GM20431 (cell line): Measurements from ENCODE around the gene KAT6B.
"Not testable (repeated sequence)": the region's sequence is repeated elsewhere in the genome, so short reads cannot be mapped to it uniquely, and the experiment has no call there.

ENCODE experiments used
- in situ Hi-C: fragments of 300-500 bp; cut with MseI, MboI; formaldehyde crosslinking; loops from one replicate; pipeline ENCODE4 v1.15.0; 2020; ENCODE audit warnings: low sequenced_read_pairs; ENCODE audit not compliant: unreplicated experiment

Gene KAT6B

GRCh38 chr10:75049316-75050148, 223.1 kb downstream of the KAT6B start:
- in situ Hi-C loops, result no loop called here

DNA sequence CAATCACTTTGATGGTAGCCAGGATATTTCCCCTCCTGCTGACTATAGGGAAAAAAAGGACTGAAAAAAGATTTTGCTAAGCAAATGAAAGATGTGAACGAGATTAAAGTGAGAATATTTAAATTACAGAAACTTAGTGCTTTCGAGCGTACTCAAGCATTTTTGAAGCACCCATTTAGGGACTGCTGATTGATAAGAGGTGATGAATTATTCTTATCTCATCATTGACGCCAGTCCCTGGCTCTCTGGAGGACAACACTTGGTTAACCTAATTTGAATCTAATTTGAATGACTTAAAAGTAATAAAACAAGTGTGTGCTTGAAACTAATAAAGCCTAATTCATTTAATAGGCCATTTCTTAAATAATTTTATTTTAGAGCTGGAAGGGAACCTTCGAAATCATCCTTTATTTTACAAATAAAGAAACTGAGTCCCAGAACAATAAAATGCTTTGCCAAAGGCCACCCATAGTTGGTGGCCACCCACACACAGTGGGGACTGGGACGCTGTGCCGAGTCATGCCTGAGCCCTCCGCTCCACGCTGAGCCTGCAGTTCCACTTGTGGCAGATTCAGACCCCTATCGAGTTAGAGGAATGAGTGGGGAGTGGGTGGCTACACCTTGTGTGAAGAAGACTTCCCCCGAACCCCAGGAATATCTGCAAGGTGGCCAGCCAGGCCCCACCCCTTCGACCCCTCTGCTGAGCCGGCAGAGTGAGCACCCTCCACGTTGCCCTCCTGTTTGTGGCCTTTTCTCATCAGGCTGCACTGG, 223.9 kb downstream of the KAT6B start:
- in situ Hi-C loops, result no loop called here

DNA sequence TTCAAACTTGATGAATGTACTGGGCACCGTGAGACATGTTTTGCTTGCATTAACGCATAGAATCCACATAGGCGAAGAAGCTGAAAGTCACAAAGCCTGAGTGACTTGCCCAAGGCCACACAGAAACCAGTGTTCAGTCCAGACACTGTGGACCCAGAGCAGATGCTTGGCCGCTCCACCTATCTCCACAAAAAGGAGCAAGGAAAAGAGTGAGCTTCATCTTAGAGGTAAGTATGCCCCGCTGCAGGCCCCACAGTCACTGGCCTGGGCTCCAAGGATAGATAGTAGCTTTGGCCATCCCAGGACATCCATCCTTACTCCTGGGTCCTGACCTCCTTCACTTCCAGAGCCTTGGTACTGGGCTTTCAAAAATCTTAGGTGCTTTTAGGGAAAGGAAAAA, 224.9 kb downstream of the KAT6B start:
- in situ Hi-C loops, result no loop called here

DNA sequence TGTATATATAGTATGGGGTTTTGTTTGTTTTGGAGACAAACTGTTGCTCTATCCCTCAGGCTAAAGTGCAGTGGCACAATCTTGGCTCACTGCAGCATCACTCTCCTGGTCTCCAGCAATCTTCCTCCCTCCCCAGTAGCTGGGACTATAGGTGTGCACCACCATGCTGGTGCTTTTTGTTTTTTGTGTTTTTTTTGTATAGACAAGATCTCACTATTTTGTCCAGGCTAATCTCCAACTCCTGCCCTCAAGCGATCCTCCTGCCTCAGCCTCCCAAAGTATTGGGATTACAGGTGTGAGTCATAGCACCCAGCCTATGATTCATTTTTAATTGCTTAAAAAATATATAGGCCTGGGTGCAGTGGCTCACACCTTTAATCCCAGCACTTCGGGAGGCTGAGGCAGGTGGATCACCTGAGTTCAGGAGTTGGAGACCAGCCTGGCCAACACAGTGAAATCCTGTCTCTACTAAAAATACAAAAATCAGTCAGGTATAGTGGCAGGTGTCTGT, 229.6 kb downstream of the KAT6B start:
- in situ Hi-C loops, result not testable (repeated sequence)

DNA sequence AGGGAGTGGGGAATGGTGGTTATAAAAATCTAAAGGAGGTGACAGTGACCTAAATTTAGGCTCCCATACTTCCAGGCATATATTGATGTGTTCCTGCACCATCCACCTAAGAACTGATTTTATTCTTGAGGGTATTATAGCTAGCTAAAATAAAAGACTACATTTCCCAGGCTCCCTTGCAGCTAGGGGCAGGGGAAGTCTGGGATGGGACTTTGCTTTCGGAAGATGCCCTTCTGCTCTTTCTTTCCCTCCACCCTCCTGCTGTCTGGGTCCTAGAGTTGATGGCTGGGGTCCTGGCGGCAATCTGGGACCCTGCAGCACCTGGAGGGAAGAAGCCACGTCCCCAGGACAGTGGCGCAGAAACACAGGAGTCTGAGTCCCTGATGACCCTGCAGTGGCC, 231.3 kb downstream of the KAT6B start:
- in situ Hi-C loops, result no loop called here

- in situ Hi-C loops, result no loop called here
Measured at GRCh38 chr10:75058161-75058560, 231.8 kb downstream of the KAT6B start.

DNA sequence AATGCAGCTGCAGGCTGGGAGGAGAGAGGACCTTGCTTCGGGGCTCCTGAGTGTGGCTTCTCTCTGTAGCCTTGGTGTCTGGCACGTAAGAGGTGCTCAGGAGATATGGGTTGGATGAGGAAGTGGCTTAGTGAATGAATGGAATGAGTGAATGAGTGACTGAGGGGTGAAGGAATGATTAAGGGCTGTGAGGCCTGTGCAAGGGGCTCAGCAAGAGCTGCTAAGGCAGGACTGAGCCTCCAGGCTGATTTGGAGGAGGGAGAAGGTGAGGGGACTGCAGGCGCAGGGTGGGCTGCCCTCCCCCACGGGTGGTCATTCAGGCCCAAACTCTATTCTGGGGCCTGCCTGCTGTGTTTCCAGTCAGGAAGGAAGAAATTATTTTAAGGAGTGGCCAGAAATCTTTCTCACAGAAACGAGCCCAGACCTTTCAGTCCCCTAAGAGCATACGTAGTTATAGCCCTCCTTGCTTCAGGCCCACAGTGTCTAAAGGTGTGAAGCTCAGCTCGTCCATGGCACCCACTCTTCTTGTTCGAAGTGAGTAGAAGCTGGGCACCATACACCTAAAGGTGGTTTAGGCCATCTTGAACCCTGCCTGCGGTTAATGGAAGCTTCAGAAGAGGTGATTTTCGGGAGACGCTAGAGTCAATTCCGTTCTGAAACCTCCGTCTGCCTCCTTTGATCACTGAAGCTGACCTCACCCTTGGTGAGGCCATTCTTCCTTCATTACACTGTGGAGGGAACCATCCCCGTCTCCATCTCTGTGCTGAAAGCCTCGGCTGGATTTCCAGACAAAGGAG, 235.5 kb downstream of the KAT6B start:
- in situ Hi-C loops, result no loop called here

DNA sequence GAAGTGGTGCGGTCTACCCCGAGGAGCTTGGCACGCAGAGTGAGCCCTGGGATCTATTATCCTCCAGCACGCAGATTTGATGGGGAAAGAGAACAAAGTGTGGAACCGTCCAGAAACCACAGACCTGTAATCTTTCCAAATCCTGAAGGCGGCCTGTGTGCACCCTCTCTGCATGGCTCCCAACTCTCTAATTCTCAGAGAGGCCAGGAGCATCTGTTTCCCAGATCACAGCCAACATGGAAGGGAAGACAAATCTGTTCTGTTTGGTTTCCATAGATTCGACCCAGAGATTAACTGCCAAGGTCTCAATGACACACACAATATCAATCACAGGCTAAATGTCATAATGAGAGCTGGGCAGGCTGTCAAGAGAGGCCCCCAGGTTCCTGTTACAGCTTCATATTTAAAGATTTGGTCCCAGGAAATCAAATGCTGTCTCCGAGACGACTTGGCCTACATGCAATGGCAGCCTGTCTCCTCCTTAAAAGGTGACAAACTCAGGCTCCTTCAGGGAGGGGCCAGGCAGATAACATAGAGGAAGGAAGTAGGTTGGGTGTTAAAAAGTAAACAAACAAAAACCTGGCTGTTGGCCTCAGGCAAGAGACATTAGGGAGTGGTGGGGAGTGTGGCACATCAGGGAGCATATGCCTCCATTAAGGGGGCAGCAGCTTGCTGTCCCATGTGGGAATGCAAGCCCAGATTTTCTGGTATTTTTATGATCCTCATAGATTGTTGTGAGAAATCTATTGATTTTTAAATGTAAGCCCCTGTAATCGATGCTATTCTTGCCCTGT, 236.3 kb downstream of the KAT6B start:
- in situ Hi-C loops, result no loop called here

DNA sequence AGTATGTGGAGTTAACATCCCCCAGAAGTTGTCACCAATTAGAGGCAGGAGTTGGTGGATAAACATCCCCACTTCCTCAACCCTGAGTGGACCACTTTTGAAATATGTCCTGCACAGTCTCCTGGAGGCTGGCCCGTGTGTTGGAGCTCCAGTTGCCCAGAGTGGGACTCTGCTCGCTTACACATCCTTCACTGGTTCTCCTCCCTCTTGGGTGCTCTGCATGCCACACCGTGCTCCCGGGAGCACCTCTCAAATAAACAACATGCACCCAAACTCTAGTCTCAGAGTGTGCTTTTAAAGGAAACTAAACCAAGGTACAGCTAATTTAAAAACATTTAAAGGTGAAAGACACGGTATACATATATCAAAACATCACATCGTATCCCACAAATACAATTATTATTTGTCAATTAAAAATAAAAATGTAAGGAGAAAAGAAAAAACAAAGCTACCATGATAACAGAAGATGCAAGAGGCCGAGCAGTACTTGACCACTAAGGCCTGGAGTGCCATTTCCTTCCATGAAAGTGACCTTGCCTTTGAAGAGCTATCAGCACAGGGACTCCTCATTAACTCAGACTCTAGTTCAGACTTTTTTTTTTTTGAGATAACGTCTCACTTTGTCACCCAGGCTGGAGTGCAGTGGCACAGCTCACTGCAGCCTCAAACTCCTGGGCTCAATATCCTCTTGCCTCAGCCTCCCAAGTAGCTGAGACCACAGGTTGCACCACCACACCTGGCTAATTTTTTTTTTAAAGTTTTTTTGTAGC, 237.2 kb downstream of the KAT6B start:
- in situ Hi-C loops, result no loop called here

GRCh38 chr10:75065076-75065475, 238.7 kb downstream of the KAT6B start:
- in situ Hi-C loops, result no loop called here

- in situ Hi-C loops, result no loop called here
Measured at GRCh38 chr10:75066271-75066670, 239.9 kb downstream of the KAT6B start.

GRCh38 chr10:75067272-75067671, 240.9 kb downstream of the KAT6B start:
- in situ Hi-C loops, result no loop called here

- in situ Hi-C loops, result no loop called here
Measured at GRCh38 chr10:75068523-75068922, 242.1 kb downstream of the KAT6B start.

DNA sequence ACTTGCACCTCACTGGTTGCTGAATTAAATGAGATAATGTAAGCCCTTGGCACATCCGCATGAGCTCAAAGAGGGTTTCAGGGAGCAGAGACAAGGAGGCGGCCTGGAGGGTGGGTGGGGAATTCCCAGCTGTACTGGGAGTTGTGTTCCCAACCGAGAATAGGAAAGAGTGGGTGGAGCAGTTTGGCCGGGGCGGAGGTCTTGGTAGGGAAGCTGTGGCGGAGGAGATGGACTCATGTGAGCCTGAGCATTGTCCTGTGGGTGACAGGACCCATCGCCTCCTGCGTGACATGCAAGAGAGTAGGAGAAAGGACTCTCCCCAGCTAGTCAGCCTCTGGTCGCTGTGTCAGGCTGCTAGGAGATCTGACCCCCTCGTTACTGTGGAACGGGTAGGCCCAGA, 244.1 kb downstream of the KAT6B start:
- in situ Hi-C loops, result no loop called here

DNA sequence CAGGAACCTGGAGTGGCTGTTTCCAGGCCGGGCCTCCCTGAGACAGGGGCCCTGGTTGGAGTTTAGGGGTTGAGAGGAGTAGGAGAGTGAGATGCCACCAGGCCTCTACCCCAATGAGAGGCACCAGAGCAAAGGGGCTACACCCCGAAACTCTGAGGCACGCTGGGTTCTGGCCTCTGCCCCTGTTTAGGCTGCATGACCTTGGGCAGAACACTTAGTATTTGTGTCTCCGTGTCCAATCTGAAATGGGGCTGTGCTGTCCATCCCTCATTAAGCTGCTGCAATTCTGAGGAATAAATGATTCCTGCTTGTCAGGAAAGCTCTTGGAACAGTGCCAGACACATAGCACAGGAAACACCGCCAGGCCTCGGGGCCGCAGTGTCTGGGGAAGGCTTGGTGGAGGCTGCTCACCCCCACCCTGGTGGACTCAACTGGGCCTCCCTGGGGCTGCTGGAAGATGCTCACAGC, 244.6 kb downstream of the KAT6B start:
- in situ Hi-C loops, result no loop called here

DNA sequence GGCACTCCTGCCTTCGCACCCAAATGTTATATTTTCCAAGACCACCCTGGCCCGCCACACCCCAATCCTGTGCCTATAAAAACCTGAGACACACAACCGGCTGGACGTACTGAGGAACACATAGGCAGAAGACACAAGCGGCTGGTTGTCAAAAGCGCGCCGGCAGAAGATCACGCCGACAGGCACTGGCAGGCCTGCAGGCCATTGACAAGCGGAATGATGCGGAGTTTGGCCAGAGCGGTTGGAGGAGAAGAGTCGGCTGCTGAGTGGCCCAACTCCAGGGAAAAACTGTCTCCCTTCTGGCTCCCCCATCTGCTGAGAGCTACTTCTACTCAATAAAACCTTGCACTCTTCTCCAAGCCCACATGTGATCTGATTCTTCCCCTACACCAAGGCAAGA, 245.4 kb downstream of the KAT6B start:
- in situ Hi-C loops, result no loop called here

DNA sequence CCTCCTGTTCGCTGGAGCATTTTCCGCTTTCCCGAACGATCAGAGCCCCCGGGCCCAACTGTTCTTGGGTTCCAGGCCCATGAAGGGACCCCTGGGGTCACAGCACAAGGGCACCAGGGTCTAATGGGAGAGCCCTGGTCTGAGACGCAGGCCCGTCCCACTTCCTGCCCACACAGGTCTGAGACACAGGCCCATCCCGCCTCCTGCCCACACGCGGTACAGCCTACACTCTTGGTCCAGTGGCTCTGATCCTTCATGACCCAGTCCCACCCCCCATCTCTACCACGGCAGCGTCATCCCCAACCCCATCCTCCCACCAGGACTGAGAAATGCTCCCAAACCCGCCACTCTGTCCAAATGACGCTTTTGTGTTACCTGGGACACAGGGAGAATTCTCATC, 246.3 kb downstream of the KAT6B start:
- in situ Hi-C loops, result no loop called here

DNA sequence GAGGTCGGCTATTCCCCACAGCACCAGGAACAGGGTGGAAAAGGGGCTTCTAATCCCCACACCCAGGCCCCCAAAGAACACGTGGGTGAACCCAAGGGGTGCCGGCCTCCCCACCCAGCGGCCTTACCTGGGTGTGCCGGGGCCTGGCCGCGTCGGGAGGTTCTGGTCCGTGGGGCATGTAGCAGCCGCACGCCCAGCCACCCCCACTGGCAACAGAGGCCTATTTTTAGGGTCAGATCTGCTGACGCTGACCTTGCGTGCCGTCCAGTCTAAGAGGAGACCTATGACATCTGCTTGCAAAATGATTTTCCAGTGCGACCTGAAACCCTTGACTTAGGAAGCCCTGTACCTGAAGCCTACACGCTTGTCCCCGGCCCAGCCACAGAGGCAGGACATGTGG, 247.0 kb downstream of the KAT6B start:
- in situ Hi-C loops, result no loop called here
